CD8-positive, alpha-beta memory T cell (primary cell): Measurements from ENCODE around the gene ABCC4. TPM values are rescaled to one million over a fixed set of nuclear protein-coding genes. Genes with fewer than 3 reads are reported as not detected.

Experiments
- CTCF ChIA-PET: fragments of 350-600 bp; sonication (Branson Sonifier 250); formaldehyde crosslinking; loops from one replicate; lab custom pipeline; 2021; ENCODE audit warnings: antibody characterized with exemption; lab: Charles Lee
- POLR2A ChIA-PET: fragments of 350-600 bp; sonication (Branson Sonifier 250); formaldehyde crosslinking; loops from one replicate; lab custom pipeline; 2021; ENCODE audit warnings: antibody characterized with exemption; lab: Charles Lee
- DNase-seq, 5 donors: peaks; one replicate each; pipeline versions ENCODE4 v3.0.0 to v3.0.0-alpha.2; 2020 to 2022; ENCODE audit warnings: mixed read lengths in 1 of 5
- H3K27ac ChIP-seq: one replicate; pipeline ENCODE4 v1.7.0; 2013; ENCODE audit warnings: low read depth, mild to moderate bottlenecking, low read length, moderate library complexity
- H3K27me3 ChIP-seq: 2 replicates; pipeline ENCODE4 v1.7.0; 2013; ENCODE audit warnings: low read length, mild to moderate bottlenecking; ENCODE audit not compliant: insufficient read depth, poor library complexity, severe bottlenecking
- H3K36me3 ChIP-seq: 2 replicates; pipeline ENCODE4 v1.7.0; 2013; ENCODE audit warnings: mild to moderate bottlenecking, low read length, moderate library complexity; ENCODE audit not compliant: insufficient read depth
- H3K4me1 ChIP-seq: 2 replicates; pipeline ENCODE4 v1.7.0; 2013; ENCODE audit warnings: mild to moderate bottlenecking, low read length, moderate library complexity; ENCODE audit not compliant: insufficient read depth
- H3K4me3 ChIP-seq: 2 replicates; pipeline ENCODE4 v1.7.0; 2013; ENCODE audit warnings: mild to moderate bottlenecking, low read length
- H3K9me3 ChIP-seq: 2 replicates; pipeline ENCODE4 v1.7.0; 2013; ENCODE audit warnings: mild to moderate bottlenecking, low read length
- H3K27ac Mint-ChIP-seq, 8 donors: one replicate each; pipeline ENCODE4 v1.8.0; 2020 to 2021; ENCODE audit warnings: mixed read lengths in 8 of 8, mild to moderate bottlenecking in 6 of 8, inconsistent platforms in 3 of 8, moderate library complexity in 3 of 8
- H3K27me3 Mint-ChIP-seq, 2 donors: one replicate each; pipeline ENCODE4 v1.8.0; 2020 to 2021; ENCODE audit warnings: mixed read lengths in 2 of 2, mild to moderate bottlenecking in 1 of 2, moderate library complexity in 1 of 2
- H3K36me3 Mint-ChIP-seq, 3 donors: one replicate each; pipeline ENCODE4 v1.8.0; 2020 to 2021; ENCODE audit warnings: mixed read lengths in 3 of 3, inconsistent platforms in 1 of 3, mild to moderate bottlenecking in 1 of 3
- H3K4me1 Mint-ChIP-seq, 3 donors: one replicate each; pipeline ENCODE4 v1.8.0; 2020 to 2021; ENCODE audit warnings: mixed read lengths in 3 of 3, inconsistent platforms in 1 of 3, mild to moderate bottlenecking in 1 of 3
- H3K4me3 Mint-ChIP-seq, 7 donors: one replicate each; pipeline ENCODE4 v1.8.0; 2020 to 2021; ENCODE audit warnings: mixed read lengths in 7 of 7, mild to moderate bottlenecking in 6 of 7, moderate library complexity in 4 of 7, inconsistent platforms in 2 of 7
- H3K9me3 Mint-ChIP-seq, 5 donors: one replicate each; pipeline ENCODE4 v1.8.0; 2020 to 2022; ENCODE audit warnings: mixed read lengths in 5 of 5, mild to moderate bottlenecking in 3 of 5, moderate library complexity in 2 of 5, inconsistent platforms in 1 of 5
- polyA plus RNA-seq: library from polyadenylated mRNA; unstranded; fragments of 300-500 nt; fragmentation: Illumina TruSeq; gene quantifications from one replicate; pipeline ENCODE4 v1.2.3, GENCODE V29; 2021
- total RNA-seq, 2 experiments: library from RNA; stranded (reverse); gene quantifications; one replicate each; pipeline ENCODE4 v1.2.3, GENCODE V29; 2021

The ABCC4 gene
- total and polyA plus RNA-seq, 3 experiments from 2014 or later: 3.0 to 12.5 (median 11.2) TPM

DNA sequence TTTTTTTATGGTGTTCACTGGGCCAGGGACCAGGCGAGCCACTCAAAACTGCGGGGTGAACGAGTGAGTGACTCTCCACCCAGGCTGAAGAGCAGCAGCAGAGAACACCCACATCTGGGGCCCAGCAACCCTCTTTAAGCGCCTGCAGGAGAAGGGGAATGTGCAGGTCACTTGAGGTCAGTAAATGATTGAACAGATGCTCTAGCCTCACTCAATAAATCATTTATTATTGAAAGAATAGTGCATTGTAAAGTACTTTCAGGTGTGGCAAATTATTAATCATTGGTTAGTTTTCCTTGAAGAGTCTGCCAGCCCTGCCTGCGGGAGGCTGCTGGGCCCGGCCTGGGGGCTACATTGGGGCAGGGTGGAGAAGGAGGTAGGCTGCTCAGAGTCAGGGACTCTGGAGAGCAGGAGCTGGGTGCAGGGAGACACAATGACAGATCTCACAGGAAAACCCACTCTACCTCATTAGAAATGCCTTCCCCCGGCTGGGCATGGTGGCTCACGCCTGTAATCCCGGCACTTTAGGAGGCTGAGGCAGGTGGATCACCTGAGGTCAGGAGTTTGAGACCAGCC, 42.5 kb downstream of the ABCC4 start:
- Mint-ChIP-seq H3K4me3 (no peak overlapping the region), H3K4me1 (peaks cover 4 to 8% (median 7%) of the 10 kb centered on the region in 3 donors), H3K27ac (no peak overlapping the region), H3K9me3 (no peaks in the 10 kb centered on the region), H3K27me3 (no peaks in the 10 kb centered on the region), H3K36me3 (peaks cover 1 to 11% (median 10%) of the 10 kb centered on the region in 3 donors)
- Histone ChIP-seq H3K36me3 (no peaks in the 10 kb centered on the region), H3K4me3 (no peak overlapping the region), H3K9me3 (no peaks in the 10 kb centered on the region), H3K4me1 (no peaks in the 10 kb centered on the region), H3K27ac (no peak overlapping the region), H3K27me3 (no peaks in the 10 kb centered on the region)
- CTCF ChIA-PET: no interaction called here
- POLR2A ChIA-PET: no interaction called here
- DNase-seq: no peak

DNA sequence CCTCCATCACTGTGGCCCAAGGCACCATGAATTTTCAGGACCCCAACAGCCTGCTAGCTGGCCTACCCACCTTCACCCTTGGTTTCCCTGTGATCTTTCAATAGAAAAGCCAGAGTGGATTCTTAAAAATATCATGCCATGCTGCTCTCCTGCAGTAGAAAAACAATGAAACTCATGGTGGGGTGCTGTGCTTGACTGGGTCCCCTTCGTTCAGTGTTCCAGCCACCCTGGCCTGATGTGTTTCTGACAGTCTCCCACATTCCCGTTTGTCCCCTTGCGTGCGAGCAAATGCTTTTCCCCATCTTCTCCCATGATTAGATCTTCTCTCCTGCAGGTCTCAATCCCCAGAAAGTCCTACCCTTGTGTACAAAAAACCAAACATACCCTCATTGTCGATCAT, 43.2 kb downstream of the ABCC4 start:
- no peaks in the 10 kb centered on the region for H3K9me3 Mint-ChIP-seq

DNA sequence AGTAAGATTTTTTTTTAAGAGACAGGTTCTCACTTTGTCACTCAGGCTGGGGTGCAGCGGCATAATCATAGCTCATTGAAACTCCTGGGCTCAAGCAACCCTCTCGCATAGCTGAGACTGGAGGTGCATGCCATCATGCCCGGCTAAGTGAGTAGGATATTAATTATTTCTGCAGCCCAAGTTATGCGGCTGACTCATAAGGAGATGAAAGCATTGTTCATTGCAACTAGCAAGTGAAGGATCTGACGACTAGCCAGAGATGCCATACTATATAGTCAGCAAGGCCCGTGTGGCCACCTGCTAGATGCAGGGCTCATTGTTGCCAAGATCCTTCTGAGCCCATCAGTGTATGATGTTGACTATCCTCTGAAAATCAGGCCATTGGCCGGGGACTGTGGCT, 45.2 kb downstream of the ABCC4 start:
- no peaks in the 10 kb centered on the region for H3K9me3 Mint-ChIP-seq
- no peak overlapping the region for H3K27ac Mint-ChIP-seq
- Histone ChIP-seq H3K9me3 (no peaks in the 10 kb centered on the region), H3K36me3 (no peaks in the 10 kb centered on the region), H3K27ac (no peak overlapping the region), H3K4me1 (no peaks in the 10 kb centered on the region), H3K4me3 (no peak overlapping the region), H3K27me3 (no peaks in the 10 kb centered on the region)
- ChIA-PET CTCF (no interaction called here), POLR2A (no interaction called here)
- H3K4me3 Mint-ChIP-seq: no peak overlapping the region
- DNase-seq: no peak
- H3K36me3 Mint-ChIP-seq: peaks cover 0 to 11% (median 7%) of the 10 kb centered on the region in 3 donors
- peaks cover 0 to 1% of the 10 kb centered on the region in 2 donors for H3K27me3 Mint-ChIP-seq
- peaks cover 4 to 8% (median 7%) of the 10 kb centered on the region in 3 donors for H3K4me1 Mint-ChIP-seq

More for the DNA sequence above, 43.2 kb downstream of the ABCC4 start:
- Histone ChIP-seq H3K27ac (no peak overlapping the region), H3K9me3 (no peaks in the 10 kb centered on the region), H3K4me1 (no peaks in the 10 kb centered on the region), H3K27me3 (no peaks in the 10 kb centered on the region), H3K4me3 (no peak overlapping the region), H3K36me3 (no peaks in the 10 kb centered on the region)
- H3K4me3 Mint-ChIP-seq: no peak overlapping the region
- DNase-seq: no peak
- no peak overlapping the region for H3K27ac Mint-ChIP-seq
- ChIA-PET CTCF (no interaction called here), POLR2A (no interaction called here)
- H3K27me3 Mint-ChIP-seq: no peaks in the 10 kb centered on the region
- H3K4me1 Mint-ChIP-seq: peaks cover 4 to 8% (median 7%) of the 10 kb centered on the region in 3 donors
- H3K36me3 Mint-ChIP-seq: peaks cover 1 to 11% (median 10%) of the 10 kb centered on the region in 3 donors

DNA sequence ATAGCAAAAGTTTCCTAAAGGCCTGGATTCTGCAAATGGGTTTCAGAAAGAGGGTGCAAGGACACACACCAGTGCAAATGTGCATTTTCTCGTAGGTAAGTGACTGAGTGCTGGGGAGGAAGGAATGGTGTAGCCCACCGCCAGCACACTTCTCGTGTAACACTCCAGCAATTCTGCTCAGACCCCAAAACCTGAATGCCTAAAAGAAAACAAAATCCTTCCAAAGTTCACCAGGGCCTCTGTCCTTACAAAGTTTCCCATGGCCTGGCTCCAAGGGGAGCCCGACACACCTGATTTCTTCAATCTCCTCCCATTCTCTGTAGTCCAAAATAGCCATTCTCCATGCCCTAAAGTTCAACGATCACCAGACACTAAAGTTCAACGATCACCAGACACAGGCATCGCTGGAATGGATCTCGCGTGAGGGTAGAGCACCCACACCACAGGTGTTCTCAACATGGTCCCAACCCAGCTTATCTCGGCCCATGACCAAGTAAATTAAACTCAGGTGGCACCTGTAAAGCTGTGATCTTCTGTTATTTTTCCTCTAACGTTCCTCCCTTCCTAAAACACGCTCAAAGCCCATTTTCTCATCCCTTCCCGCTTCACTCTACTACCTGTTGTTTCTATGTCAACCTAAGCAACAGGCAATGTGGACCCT, 46.0 kb downstream of the ABCC4 start:
- no peaks in the 10 kb centered on the region for H3K27me3 ChIP-seq
- ChIA-PET POLR2A (no interaction called here), CTCF (no interaction called here)
- H3K4me1 ChIP-seq: no peaks in the 10 kb centered on the region
- no peak overlapping the region for H3K4me3 Mint-ChIP-seq
- no peaks in the 10 kb centered on the region for H3K9me3 ChIP-seq
- no peak overlapping the region for H3K27ac ChIP-seq
- no peaks in the 10 kb centered on the region for H3K9me3 Mint-ChIP-seq
- no peak overlapping the region for H3K4me3 ChIP-seq
- H3K36me3 Mint-ChIP-seq: peaks cover 0 to 11% (median 7%) of the 10 kb centered on the region in 3 donors
- no peak for DNase-seq
- peaks cover 0 to 1% of the 10 kb centered on the region in 2 donors for H3K27me3 Mint-ChIP-seq
- H3K36me3 ChIP-seq: no peaks in the 10 kb centered on the region
- H3K4me1 Mint-ChIP-seq: peaks cover 1 to 4% (median 2%) of the 10 kb centered on the region in 3 donors
- H3K27ac Mint-ChIP-seq: no peak overlapping the region

DNA sequence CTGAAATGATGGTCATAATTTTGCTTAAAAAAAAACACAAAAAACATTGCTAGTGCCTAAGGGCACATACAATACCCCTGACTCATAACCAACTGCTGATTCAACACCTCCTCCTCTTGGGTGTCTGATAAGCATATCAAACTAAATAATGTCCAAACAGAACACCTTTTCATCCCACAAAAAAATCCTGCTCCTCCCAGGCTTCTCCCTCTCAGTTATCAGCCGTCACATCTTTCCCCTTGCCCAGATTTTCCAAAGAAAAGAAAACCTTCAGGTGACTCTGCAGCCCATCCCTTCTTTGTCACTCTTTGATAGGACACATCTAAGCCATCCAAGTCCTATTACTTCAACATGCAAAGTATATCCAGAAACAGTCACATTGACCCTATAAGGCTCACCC, 46.9 kb downstream of the ABCC4 start:
- Histone ChIP-seq H3K9me3 (no peaks in the 10 kb centered on the region), H3K4me1 (no peaks in the 10 kb centered on the region), H3K4me3 (no peak overlapping the region), H3K27me3 (no peaks in the 10 kb centered on the region), H3K36me3 (no peaks in the 10 kb centered on the region), H3K27ac (no peak overlapping the region)
- Mint-ChIP-seq H3K4me3 (no peak overlapping the region), H3K27ac (peak overlapping the region in 1 of 8 donors; percentile 8), H3K27me3 (peaks cover 0 to 1% of the 10 kb centered on the region in 2 donors), H3K4me1 (no peaks in the 10 kb centered on the region), H3K9me3 (no peaks in the 10 kb centered on the region), H3K36me3 (peaks cover 0 to 11% (median 7%) of the 10 kb centered on the region in 3 donors)
- no peak for DNase-seq
- CTCF ChIA-PET: no interaction called here
- POLR2A ChIA-PET: no interaction called here

DNA sequence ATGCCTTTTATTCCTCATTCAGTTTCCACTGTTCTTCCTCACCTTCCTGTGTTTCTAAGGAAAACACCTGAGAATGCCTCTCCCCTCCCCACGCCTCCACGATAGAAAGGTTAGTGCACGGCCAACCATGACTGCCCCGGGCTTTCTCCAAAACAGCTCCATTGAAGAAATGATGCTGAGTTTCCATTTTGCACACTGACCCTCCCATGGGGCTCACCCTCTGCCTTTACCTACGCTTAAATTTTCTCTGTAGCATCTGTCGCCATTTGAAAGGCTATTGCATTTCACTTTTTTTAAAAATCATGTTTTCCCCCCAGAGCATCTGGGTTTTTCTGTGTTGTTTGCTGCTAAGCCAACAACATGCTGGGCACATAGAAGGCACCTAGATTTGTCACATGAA, 48.2 kb downstream of the ABCC4 start:
- Histone ChIP-seq H3K27me3 (no peaks in the 10 kb centered on the region), H3K4me1 (no peaks in the 10 kb centered on the region), H3K36me3 (no peaks in the 10 kb centered on the region), H3K27ac (no peak overlapping the region), H3K9me3 (no peaks in the 10 kb centered on the region), H3K4me3 (no peak overlapping the region)
- Mint-ChIP-seq H3K9me3 (no peaks in the 10 kb centered on the region), H3K4me3 (no peak overlapping the region), H3K27me3 (peaks cover 0 to 1% of the 10 kb centered on the region in 2 donors), H3K36me3 (peaks cover 0 to 5% (median 3%) of the 10 kb centered on the region in 3 donors), H3K27ac (no peak overlapping the region), H3K4me1 (no peaks in the 10 kb centered on the region)
- POLR2A ChIA-PET: no interaction called here
- CTCF ChIA-PET: no interaction called here
- no peak for DNase-seq

DNA sequence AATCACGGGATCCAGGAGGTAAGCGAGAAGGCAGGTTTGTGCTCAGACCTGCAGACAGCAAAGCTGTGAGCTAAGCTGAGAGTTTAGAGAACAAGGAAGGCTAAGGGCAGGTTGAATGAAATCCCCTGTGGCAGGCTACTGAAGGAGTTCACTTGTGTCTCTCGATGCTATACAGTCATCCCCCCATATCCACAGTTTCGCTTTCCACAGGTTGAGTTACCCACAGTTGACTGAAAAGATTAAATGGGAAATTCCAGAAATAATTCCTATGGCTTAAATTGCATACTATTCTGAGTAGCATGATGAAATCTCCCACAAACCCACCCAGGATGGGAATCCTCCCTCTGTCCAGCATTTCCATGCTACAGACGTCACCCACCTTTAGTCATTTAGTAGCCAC, 49.6 kb downstream of the ABCC4 start:
- Histone ChIP-seq H3K4me1 (no peaks in the 10 kb centered on the region), H3K27me3 (no peaks in the 10 kb centered on the region), H3K27ac (no peak overlapping the region), H3K9me3 (no peaks in the 10 kb centered on the region), H3K36me3 (no peaks in the 10 kb centered on the region), H3K4me3 (no peak overlapping the region)
- Mint-ChIP-seq H3K4me3 (no peak overlapping the region), H3K27me3 (peaks cover 0 to 1% of the 10 kb centered on the region in 2 donors), H3K4me1 (no peaks in the 10 kb centered on the region), H3K9me3 (no peaks in the 10 kb centered on the region), H3K36me3 (peaks cover 0 to 9% (median 6%) of the 10 kb centered on the region in 3 donors), H3K27ac (no peak overlapping the region)
- ChIA-PET POLR2A (no interaction called here), CTCF (no interaction called here)
- no peak for DNase-seq

DNA sequence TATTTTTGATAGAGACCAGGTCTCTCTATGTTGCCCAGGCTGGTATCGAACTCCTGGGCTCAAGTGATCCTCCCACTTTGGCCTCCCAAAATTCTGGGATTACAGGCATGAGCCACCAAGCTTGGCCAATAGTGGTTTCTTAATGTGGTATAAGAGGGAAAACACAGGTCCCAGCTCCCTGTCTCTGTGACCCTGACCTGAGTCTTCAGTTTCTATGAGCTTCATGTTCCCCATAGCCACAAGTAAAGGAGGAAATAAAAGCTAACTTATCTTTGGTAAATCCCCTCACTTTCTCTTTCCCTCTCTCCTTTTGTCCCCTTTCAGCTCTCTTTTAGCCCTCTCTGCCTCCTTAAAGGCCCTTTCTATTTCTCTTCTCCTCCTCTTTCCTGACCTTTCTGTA, 50.3 kb downstream of the ABCC4 start:
- no peaks in the 10 kb centered on the region for H3K9me3 Mint-ChIP-seq
- no peaks in the 10 kb centered on the region for H3K9me3 ChIP-seq
- no peak overlapping the region for H3K27ac ChIP-seq
- peaks cover 0 to 16% (median 10%) of the 10 kb centered on the region in 3 donors for H3K36me3 Mint-ChIP-seq
- H3K4me1 Mint-ChIP-seq: no peaks in the 10 kb centered on the region
- ChIA-PET CTCF (no interaction called here), POLR2A (no interaction called here)
- H3K36me3 ChIP-seq: no peaks in the 10 kb centered on the region
- H3K27me3 Mint-ChIP-seq: peaks cover 0 to 1% of the 10 kb centered on the region in 2 donors
- no peaks in the 10 kb centered on the region for H3K4me1 ChIP-seq
- no peak overlapping the region for H3K4me3 ChIP-seq
- peak overlapping the region in 2 of 8 donors; percentile 40 to 72 for H3K27ac Mint-ChIP-seq
- H3K27me3 ChIP-seq: no peaks in the 10 kb centered on the region
- no peak for DNase-seq
- no peak overlapping the region for H3K4me3 Mint-ChIP-seq
